ENCODE results near the gene KCNQ1OT1.
A peak's percentile ranks its signal among the peaks of the same experiment; 100 is the strongest.

Gene KCNQ1OT1

GRCh38 chr11:2583605-2583958, 116.2 kb downstream of the KCNQ1OT1 start:
- Histone ChIP-seq H3K36me3 (ENCODE audit: control insufficient read depth in 2 of 2, insufficient read depth in 1 of 2, low read length in 2 of 2) (no peaks in the 10 kb centered on the region), H3K4me1 (ENCODE audit: control insufficient read depth, insufficient read depth, low read length) (no peaks in the 10 kb centered on the region), H3K9me3 (ENCODE audit: control insufficient read depth, insufficient read depth, low read depth, low read length) (no peaks in the 10 kb centered on the region), H3K4me3 (ENCODE audit: low read depth, low read length) (no peak overlapping the region), H3K27ac (ENCODE audit: extremely low read depth, low read depth, low read length) (no peak overlapping the region)
- TF ChIP-seq EGR2 (tag by site-specific recombination; IDR thresholded peaks at IDR 0.05; ENCODE audit: low read depth) (0 out of 2 replicates have a peak, but pooled peaks have one; percentile 6), ZNF416 (tag by site-specific recombination; IDR thresholded peaks at IDR 0.05) (no peak), ZNF843 (tag by site-specific recombination; IDR thresholded peaks at IDR 0.05) (no peak), ZNF404 (tag by site-specific recombination; IDR thresholded peaks at IDR 0.05) (no peak), ZNF398 (tag by site-specific recombination; IDR thresholded peaks at IDR 0.05) (no peak), ZNF626 (tag by site-specific recombination; IDR thresholded peaks at IDR 0.05) (no peak), ZBTB6 (tag by site-specific recombination; IDR thresholded peaks at IDR 0.05) (no peak)
- TF ChIP-seq, protein P1, sequence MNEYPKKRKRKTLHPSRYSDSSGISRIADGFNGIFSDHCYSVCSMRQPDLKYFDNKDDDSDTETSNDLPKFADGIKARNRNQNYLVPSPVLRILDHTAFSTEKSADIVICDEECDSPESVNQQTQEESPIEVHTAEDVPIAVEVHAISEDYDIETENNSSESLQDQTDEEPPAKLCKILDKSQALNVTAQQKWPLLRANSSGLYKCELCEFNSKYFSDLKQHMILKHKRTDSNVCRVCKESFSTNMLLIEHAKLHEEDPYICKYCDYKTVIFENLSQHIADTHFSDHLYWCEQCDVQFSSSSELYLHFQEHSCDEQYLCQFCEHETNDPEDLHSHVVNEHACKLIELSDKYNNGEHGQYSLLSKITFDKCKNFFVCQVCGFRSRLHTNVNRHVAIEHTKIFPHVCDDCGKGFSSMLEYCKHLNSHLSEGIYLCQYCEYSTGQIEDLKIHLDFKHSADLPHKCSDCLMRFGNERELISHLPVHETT (tag by site-specific recombination; IDR thresholded peaks at IDR 0.05): no peak
- CTCF ChIA-PET: no interaction called here
- POLR2A ChIA-PET: no interaction called here

DNA sequence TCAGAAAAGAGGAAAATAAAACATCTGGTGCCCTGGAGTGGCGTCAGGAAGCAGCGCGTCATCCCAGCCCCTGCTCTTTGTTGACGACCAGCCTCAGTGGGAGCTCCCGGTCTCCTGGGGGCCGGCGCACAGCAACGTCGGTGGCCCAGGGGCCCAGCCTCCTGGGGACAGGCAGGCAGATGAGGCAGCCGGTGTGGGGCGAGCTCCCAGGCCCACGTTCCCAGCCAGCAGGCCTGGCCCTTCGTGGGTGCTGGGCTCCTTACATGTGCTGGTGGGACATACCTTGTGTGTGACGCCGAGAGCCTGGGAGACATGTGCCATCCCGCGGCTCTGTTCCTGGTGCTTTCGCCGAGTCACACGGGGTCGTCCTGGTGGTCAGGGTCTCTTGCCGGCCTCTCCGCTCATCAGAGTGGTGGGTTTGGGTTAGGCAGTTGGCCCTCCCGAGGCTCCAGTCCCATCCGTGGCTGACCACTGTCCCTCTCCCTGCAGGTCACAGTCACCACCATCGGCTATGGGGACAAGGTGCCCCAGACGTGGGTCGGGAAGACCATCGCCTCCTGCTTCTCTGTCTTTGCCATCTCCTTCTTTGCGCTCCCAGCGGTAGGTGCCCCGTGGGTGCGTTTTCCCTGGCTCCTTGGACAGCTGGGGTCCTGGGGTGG, 116.7 kb downstream of the KCNQ1OT1 start:
- ChIA-PET POLR2A (no interaction called here), CTCF (no interaction called here)
- no peaks in the 10 kb centered on the region for H3K36me3 ChIP-seq (ENCODE audit: control insufficient read depth in 2 of 2, insufficient read depth in 1 of 2, low read length in 2 of 2)
- no peak for TF ChIP-seq ZNF664 (tag by site-specific recombination; IDR thresholded peaks at IDR 0.05)
- no peak for TF ChIP-seq ZNF629 (tag by site-specific recombination; IDR thresholded peaks at IDR 0.05)
- no peak for TF ChIP-seq ZNF549 (tag by site-specific recombination; IDR thresholded peaks at IDR 0.05)
- TF ChIP-seq ZFP41 (tag by site-specific recombination; IDR thresholded peaks at IDR 0.05; ENCODE audit: borderline replicate concordance): no peak
- peak; percentile 75 for TF ChIP-seq ZIC2 (tag by site-specific recombination; IDR thresholded peaks at IDR 0.05)
- no peak for TF ChIP-seq ZNF558 (tag by site-specific recombination; IDR thresholded peaks at IDR 0.05)
- no peak for TF ChIP-seq KLF10 (tag by site-specific recombination; IDR thresholded peaks at IDR 0.05)
- no peak for TF ChIP-seq FEZF1 (tag by site-specific recombination; IDR thresholded peaks at IDR 0.05)
- TF ChIP-seq GLIS1 (tag by site-specific recombination; IDR thresholded peaks at IDR 0.05): peak; percentile 37; the same call in 1 of the 2 replicates
- no peak overlapping the region for H3K27ac ChIP-seq (ENCODE audit: extremely low read depth, low read depth, low read length)
- H3K9me3 ChIP-seq (ENCODE audit: control insufficient read depth, insufficient read depth, low read depth, low read length): no peaks in the 10 kb centered on the region
- H3K4me3 ChIP-seq (ENCODE audit: low read depth, low read length): no peak overlapping the region
- H3K4me1 ChIP-seq (ENCODE audit: control insufficient read depth, insufficient read depth, low read length): no peaks in the 10 kb centered on the region

DNA sequence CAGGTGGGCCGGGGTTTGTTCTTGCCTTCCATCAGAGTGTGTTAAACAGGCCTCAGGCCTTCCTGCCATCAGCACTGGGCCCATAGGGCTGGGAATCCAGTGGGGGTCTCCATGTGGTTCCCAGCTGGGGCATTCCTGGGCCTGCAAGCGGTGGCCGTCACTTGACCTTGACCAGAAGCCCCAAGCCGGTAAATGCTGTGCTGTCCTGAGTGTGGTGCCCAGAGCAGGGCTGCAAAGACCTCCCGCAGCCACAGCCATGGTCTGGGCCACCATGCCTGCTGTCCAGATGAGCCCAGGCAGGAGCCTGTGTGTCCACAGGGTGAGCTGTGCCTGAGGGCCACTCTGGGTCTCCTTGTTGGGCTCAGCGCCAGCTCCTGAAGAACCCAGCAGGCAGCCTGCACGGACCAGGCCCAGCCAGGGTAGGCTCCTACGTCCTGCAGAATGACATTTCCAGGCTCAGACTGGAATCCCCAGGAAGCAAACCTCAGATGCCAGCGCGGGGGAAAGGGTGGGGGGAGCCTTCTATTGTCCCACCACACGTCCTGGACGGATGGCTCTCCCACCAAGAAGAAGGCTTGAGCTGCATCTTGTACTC, 117.3 kb downstream of the KCNQ1OT1 start:
- no peak overlapping the region for H3K27ac ChIP-seq (ENCODE audit: extremely low read depth, low read depth, low read length)
- H3K4me3 ChIP-seq (ENCODE audit: low read depth, low read length): no peak overlapping the region
- no peaks in the 10 kb centered on the region for H3K4me1 ChIP-seq (ENCODE audit: control insufficient read depth, insufficient read depth, low read length)
- H3K9me3 ChIP-seq (ENCODE audit: control insufficient read depth, insufficient read depth, low read depth, low read length): no peaks in the 10 kb centered on the region
- CTCF ChIA-PET: no interaction called here
- H3K36me3 ChIP-seq (ENCODE audit: control insufficient read depth in 2 of 2, insufficient read depth in 1 of 2, low read length in 2 of 2): no peaks in the 10 kb centered on the region
- POLR2A ChIA-PET: no interaction called here
- TF ChIP-seq KLF10 (tag by site-specific recombination; IDR thresholded peaks at IDR 0.05) (no peak), ZNF394 (tag by site-specific recombination; IDR thresholded peaks at IDR 0.05; ENCODE audit: borderline replicate concordance) (no peak), ZNF133 (tag by site-specific recombination; IDR thresholded peaks at IDR 0.05) (no peak), ZNF555 (tag by site-specific recombination; conservative IDR thresholded peaks at IDR 0.05) (no peak), ZNF621 (tag by site-specific recombination; IDR thresholded peaks at IDR 0.05) (no peak), ZNF112 (tag by site-specific recombination; IDR thresholded peaks at IDR 0.05) (no peak), ZNF202 (tag by site-specific recombination; IDR thresholded peaks at IDR 0.05; ENCODE audit: borderline replicate concordance) (no peak), ZNF354C (tag by site-specific recombination; IDR thresholded peaks at IDR 0.05; ENCODE audit: borderline replicate concordance, low read depth) (no peak), ZNF558 (tag by site-specific recombination; IDR thresholded peaks at IDR 0.05) (no peak), SP2 (tag by site-specific recombination; IDR thresholded peaks at IDR 0.05) (no peak), ZNF274 (IDR thresholded peaks at IDR 0.05; ENCODE audit: low read length) (no peak), ZNF274 (tag by site-specific recombination; IDR thresholded peaks at IDR 0.05; ENCODE audit: borderline replicate concordance) (no peak)
- TF ChIP-seq, protein P2, sequence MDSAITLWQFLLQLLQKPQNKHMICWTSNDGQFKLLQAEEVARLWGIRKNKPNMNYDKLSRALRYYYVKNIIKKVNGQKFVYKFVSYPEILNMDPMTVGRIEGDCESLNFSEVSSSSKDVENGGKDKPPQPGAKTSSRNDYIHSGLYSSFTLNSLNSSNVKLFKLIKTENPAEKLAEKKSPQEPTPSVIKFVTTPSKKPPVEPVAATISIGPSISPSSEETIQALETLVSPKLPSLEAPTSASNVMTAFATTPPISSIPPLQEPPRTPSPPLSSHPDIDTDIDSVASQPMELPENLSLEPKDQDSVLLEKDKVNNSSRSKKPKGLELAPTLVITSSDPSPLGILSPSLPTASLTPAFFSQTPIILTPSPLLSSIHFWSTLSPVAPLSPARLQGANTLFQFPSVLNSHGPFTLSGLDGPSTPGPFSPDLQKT (IDR thresholded peaks at IDR 0.05; ENCODE audit: borderline replicate concordance, low read depth, low read length): no peak

Data from HEK293 (cell line).